Fibroblast of gingiva (primary cell): ENCODE data around the gene DTNA.
"Not testable (repeated sequence)": the region's sequence is repeated elsewhere in the genome, so short reads cannot be mapped to it uniquely, and the experiment has no call there.

Experiments used
- DNase-seq: peaks from one replicate; pipeline ENCODE4 v3.0.0-alpha.2; 2011; ENCODE audit warnings: low read depth

Gene DTNA

GRCh38 chr18:34904994-34905393 is 194.9 kb downstream of the DTNA start:
- DNase-seq, result no peak

- not testable (repeated sequence) for DNase-seq
Measured at GRCh38 chr18:34906985-34907384, 196.9 kb downstream of the DTNA start.

- DNase-seq, result peak; percentile 67
Measured at GRCh38 chr18:34909637-34910364, 199.7 kb downstream of the DTNA start.

- no peak for DNase-seq
Measured at GRCh38 chr18:34911081-34911480, 201.0 kb downstream of the DTNA start.

- peak; percentile 84 for DNase-seq
Measured at GRCh38 chr18:34911661-34912384, 201.7 kb downstream of the DTNA start.

GRCh38 chr18:34913837-34914661 is 204.0 kb downstream of the DTNA start:
- no peak for DNase-seq

GRCh38 chr18:34915046-34915445 is 204.9 kb downstream of the DTNA start:
- DNase-seq, result no peak

- DNase-seq, result not testable (repeated sequence)
Measured at GRCh38 chr18:34916539-34916938, 206.4 kb downstream of the DTNA start.

- no peak for DNase-seq
Measured at GRCh38 chr18:34918856-34919255, 208.8 kb downstream of the DTNA start.

- no peak for DNase-seq
Measured at GRCh38 chr18:34921226-34921625, 211.1 kb downstream of the DTNA start.

- no peak for DNase-seq
Measured at GRCh38 chr18:34921811-34922385, 211.8 kb downstream of the DTNA start.

GRCh38 chr18:34922594-34922993 is 212.5 kb downstream of the DTNA start:
- not testable (repeated sequence) for DNase-seq

GRCh38 chr18:34923911-34924310 is 213.8 kb downstream of the DTNA start:
- DNase-seq, result no peak

GRCh38 chr18:34926683-34927082 is 216.6 kb downstream of the DTNA start:
- no peak for DNase-seq

- no peak for DNase-seq
Measured at GRCh38 chr18:34928088-34928753, 218.1 kb downstream of the DTNA start.

- no peak for DNase-seq
Measured at GRCh38 chr18:34928754-34929335, 218.7 kb downstream of the DTNA start.

GRCh38 chr18:34929336-34929780 is 219.3 kb downstream of the DTNA start:
- peak; percentile 63 for DNase-seq

- DNase-seq, result no peak
Measured at GRCh38 chr18:34932363-34932762, 222.3 kb downstream of the DTNA start.

GRCh38 chr18:34932792-34933466 is 222.8 kb downstream of the DTNA start:
- no peak for DNase-seq

GRCh38 chr18:34933909-34934661 is 224.0 kb downstream of the DTNA start:
- DNase-seq, result no peak
